IMR-90 (cell line): ENCODE measurements around the gene C5.

ENCODE experiments used
- BHLHE40 ChIP-seq: fragments of 150-350 bp; IDR thresholded peaks from 2 replicates; pipeline ENCODE4 v1.6.1; 2016; ENCODE audit warnings: mild to moderate bottlenecking, low read depth, low read length
- CHD1 ChIP-seq: IDR thresholded peaks from 2 replicates; pipeline ENCODE4 v1.6.1; 2012; ENCODE audit warnings: low read depth, low read length, improper control_type of control experiment
- ELK1 ChIP-seq: fragments of 150-350 bp; IDR thresholded peaks from 2 replicates; pipeline ENCODE4 v1.6.1; 2016; ENCODE audit warnings: low read depth, mild to moderate bottlenecking, low read length, moderate library complexity, borderline replicate concordance
- MAFK ChIP-seq: IDR thresholded peaks from 2 replicates; pipeline ENCODE4 v1.6.1; 2012; ENCODE audit warnings: low read depth, low read length, improper control_type of control experiment
- MXI1 ChIP-seq: IDR thresholded peaks from 2 replicates; pipeline ENCODE4 v1.6.1; 2012; ENCODE audit warnings: low read depth, mild to moderate bottlenecking, low read length, moderate library complexity, borderline replicate concordance
- POLR2A ChIP-seq: IDR thresholded peaks from 2 replicates; pipeline ENCODE4 v1.6.1; 2012; ENCODE audit warnings: mild to moderate bottlenecking, low read depth, low read length
- RAD21 ChIP-seq: IDR thresholded peaks from 2 replicates; pipeline ENCODE4 v1.6.1; 2012; ENCODE audit warnings: low read length, improper control_type of control experiment
- RCOR1 ChIP-seq: IDR thresholded peaks from 2 replicates; pipeline ENCODE4 v1.6.1; 2012; ENCODE audit warnings: mild to moderate bottlenecking, low read length, improper control_type of control experiment; ENCODE audit not compliant: insufficient replicate concordance
- RFX5 ChIP-seq: IDR thresholded peaks from 2 replicates; pipeline ENCODE4 v1.8.0; 2012; ENCODE audit warnings: low read depth, mild to moderate bottlenecking, low read length, moderate library complexity
- SMC3 ChIP-seq: fragments of 150-350 bp; IDR thresholded peaks from 2 replicates; pipeline ENCODE4 v1.6.1; 2016; ENCODE audit warnings: low read depth, mild to moderate bottlenecking, antibody characterized with exemption, low read length, moderate library complexity
- USF2 ChIP-seq: fragments of 150-350 bp; IDR thresholded peaks from 2 replicates; pipeline ENCODE4 v1.6.1; 2017; ENCODE audit warnings: mild to moderate bottlenecking, antibody characterized with exemption, low read length, low read depth
- TF ChIP-seq, protein P1 (sequence below): conservative IDR thresholded peaks from 2 replicates; pipeline ENCODE4 v1.5.1; 2012; ENCODE audit warnings: mild to moderate bottlenecking, low read depth, low read length, improper control_type of control experiment

- TF ChIP-seq, protein P1, sequence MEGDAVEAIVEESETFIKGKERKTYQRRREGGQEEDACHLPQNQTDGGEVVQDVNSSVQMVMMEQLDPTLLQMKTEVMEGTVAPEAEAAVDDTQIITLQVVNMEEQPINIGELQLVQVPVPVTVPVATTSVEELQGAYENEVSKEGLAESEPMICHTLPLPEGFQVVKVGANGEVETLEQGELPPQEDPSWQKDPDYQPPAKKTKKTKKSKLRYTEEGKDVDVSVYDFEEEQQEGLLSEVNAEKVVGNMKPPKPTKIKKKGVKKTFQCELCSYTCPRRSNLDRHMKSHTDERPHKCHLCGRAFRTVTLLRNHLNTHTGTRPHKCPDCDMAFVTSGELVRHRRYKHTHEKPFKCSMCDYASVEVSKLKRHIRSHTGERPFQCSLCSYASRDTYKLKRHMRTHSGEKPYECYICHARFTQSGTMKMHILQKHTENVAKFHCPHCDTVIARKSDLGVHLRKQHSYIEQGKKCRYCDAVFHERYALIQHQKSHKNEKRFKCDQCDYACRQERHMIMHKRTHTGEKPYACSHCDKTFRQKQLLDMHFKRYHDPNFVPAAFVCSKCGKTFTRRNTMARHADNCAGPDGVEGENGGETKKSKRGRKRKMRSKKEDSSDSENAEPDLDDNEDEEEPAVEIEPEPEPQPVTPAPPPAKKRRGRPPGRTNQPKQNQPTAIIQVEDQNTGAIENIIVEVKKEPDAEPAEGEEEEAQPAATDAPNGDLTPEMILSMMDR, result no peak
- no peak for TF ChIP-seq POLR2A
- TF ChIP-seq MXI1, result no peak
- TF ChIP-seq ELK1, result no peak
- TF ChIP-seq RCOR1, result no peak
- TF ChIP-seq BHLHE40, result no peak
- no peak for TF ChIP-seq CHD1
- TF ChIP-seq SMC3, result no peak
- TF ChIP-seq USF2, result peak; percentile 57
- TF ChIP-seq RAD21, result no peak
- TF ChIP-seq MAFK, result no peak
- peak; percentile 82 for TF ChIP-seq RFX5
Observed at GRCh38 chr9:120931231-120932085, 118.6 kb downstream of the C5 start.
